CD4-positive, alpha-beta T cell treated with Interleukin-6 at 100 ng/mL for 8 hours (primary cell): ENCODE measurements around the gene MECR.

Experiments used
- DNase-seq: peaks from one replicate; pipeline ENCODE4 v3.0.0-alpha.2; 2020; ENCODE audit warnings: mixed read lengths, low spot score

Gene MECR

GRCh38 chr1:29201595-29202051, 29.1 kb downstream of the MECR start:
- DNase-seq, result no peak

- no peak for DNase-seq
Observed at GRCh38 chr1:29200906-29201594, 29.7 kb downstream of the MECR start.

GRCh38 chr1:29197993-29198392, 32.7 kb downstream of the MECR start:
- no peak for DNase-seq

GRCh38 chr1:29197590-29197924, 33.2 kb downstream of the MECR start:
- peak; percentile 35 for DNase-seq

- no peak for DNase-seq
Observed at GRCh38 chr1:29196863-29197589, 33.7 kb downstream of the MECR start.

GRCh38 chr1:29195881-29196291, 34.8 kb downstream of the MECR start:
- no peak for DNase-seq

GRCh38 chr1:29193879-29194455, 36.8 kb downstream of the MECR start:
- no peak for DNase-seq

GRCh38 chr1:29190718-29191117, 40.0 kb downstream of the MECR start:
- no peak for DNase-seq

GRCh38 chr1:29186707-29187106, 44.0 kb downstream of the MECR start:
- no peak for DNase-seq

- no peak for DNase-seq
Observed at GRCh38 chr1:29186252-29186651, 44.5 kb downstream of the MECR start.

- DNase-seq, result no peak
Observed at GRCh38 chr1:29183287-29183686, 47.4 kb downstream of the MECR start.

- peak; percentile 99 for DNase-seq
Observed at GRCh38 chr1:29181413-29182225, 49.1 kb downstream of the MECR start, which contains the start of gene SRSF4. Gene SRSF4, minus strand, starts transcription at chr1:29181900. Its CDS starts 148 bp downstream, at chr1:29181752.

GRCh38 chr1:29180497-29181412, 50.0 kb downstream of the MECR start:
- DNase-seq, result peak; percentile 9

- DNase-seq, result no peak
Observed at GRCh38 chr1:29179641-29180184, 51.0 kb downstream of the MECR start.

GRCh38 chr1:29177022-29177705, 53.6 kb downstream of the MECR start:
- no peak for DNase-seq

GRCh38 chr1:29176576-29176975, 54.2 kb downstream of the MECR start:
- no peak for DNase-seq

- no peak for DNase-seq
Observed at GRCh38 chr1:29172415-29172939, 58.3 kb downstream of the MECR start.

GRCh38 chr1:29171521-29171920, 59.2 kb downstream of the MECR start:
- DNase-seq, result no peak

GRCh38 chr1:29171089-29171488, 59.6 kb downstream of the MECR start:
- DNase-seq, result no peak

- DNase-seq, result no peak
Observed at GRCh38 chr1:29169976-29170375, 60.8 kb downstream of the MECR start.
